GM21723 (cell line): ENCODE data around the gene PIK3CD.
A peak's percentile ranks its signal among the peaks of the same experiment; 100 is the strongest.
"Not testable (repeated sequence)": the region's sequence is repeated elsewhere in the genome, so short reads cannot be mapped to it uniquely, and the experiment has no call there.

Experiments used
- ATAC-seq: cut with Tn5 transposase; IDR thresholded peaks from one replicate; pipeline ENCODE4 v1.9.1; 2021; ENCODE audit warnings: mild to moderate bottlenecking, moderate library complexity; ENCODE audit not compliant: unreplicated experiment

PIK3CD gene

DNA sequence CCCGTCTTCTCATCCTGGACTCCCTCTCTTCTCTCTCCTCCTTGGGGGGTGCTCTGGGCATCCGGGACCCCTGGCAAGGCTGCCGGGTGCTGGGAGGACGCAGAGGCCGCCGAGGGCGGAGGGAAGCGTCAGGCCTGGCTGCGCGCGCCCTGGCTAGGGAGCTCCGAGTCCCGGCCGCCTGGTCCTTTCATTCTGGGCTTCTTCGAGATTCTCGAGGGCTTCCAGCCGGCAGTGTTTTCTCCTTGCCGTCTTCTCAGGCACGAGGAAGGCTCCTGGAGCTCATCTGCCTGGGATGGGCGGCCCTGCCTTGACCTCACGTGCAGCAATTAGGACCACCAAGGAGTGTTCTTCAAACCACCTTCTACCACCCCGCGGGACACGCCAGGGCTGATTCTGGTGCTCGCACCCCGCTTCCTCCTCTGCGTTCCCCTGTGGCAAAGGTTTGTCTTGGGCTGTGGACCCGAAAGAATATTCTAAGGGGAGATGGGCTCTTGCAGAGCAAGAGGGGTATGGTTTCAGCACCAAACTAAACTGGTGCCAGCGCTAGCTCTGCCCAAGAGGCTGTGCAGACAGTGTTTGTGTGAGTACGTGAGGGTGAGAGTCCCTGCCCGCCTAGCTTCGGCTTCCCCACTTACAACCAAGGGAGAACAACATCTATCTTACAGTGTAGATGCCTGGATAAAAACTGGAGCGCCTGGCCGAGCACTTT lies 36.5 kb downstream of the PIK3CD start:
- ATAC-seq, result peak; percentile 8

DNA sequence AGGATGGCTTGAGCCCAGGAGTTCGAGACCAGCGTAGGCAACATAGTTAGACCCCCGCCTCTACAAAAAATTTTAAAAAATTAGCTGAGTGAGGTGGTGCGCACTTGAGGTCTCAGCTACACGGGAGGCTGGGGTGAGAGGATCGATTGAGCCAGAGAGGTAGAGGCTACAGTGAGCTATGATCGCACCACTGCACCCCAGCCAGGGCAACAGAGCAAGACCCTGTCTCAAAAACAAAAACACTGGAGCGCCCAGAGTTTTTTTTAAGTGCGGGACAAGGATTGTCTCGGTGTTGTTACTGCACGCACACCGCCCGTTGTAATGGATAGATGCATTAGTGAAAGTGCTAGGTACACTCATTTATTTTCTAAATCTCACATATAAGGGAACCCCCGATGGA lies 37.1 kb downstream of the PIK3CD start:
- no peak for ATAC-seq

DNA sequence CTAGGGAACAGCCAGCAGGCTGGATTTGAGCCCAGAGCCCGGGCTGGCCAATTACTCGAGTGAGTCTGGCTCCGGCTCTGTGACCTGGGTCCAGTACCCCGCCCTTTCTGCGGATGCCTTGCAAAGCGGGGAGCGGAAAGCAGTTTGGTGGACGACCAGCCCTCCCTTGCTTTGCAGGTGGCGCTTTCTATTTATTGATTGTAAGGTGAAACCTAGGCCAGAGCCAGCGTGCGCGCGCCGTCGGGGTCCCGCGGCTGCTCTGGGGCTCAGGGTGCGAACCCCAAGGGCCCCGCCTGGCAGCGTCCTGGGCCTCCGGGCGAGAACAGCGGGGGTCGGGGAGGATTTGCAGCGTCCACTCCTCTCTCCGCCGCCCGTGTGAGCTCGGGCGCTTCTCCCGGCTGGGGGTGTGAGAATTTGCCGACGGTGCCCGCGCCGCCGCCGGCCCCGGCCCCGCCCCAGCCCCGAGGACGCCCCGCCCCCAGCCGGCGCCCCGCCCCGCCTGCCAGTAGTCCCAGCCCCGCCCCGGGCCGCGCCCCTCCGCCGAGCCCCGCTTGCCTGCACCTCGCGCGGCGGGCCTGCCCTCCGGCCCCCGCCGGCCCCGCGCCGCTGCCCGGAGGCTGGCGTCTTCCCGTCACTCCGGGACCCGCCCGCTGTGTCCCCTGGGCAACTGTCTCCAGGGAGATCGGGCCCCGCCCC lies 37.6 kb downstream of the PIK3CD start:
- peak; percentile 52 for ATAC-seq

DNA sequence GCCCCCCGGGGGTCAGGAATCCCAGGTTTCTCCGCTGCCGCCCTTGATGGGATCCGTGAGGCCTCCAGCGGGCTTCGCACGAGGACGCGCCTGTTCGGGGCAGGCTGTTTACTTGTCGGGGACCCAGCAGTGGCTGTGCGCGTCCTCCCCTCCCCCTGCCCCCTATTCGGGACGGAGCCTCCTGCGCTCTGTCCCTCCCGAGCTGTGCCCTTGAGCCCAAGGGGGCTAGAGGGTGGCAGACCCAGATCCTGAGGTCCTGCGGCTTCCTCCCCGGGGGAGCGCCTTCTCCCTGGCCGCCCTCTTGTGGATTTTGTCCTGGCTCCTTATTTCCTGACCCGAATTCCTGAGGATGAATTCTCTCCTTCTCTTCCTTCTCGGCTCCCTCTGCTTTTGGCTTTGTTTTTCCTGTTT lies 38.4 kb downstream of the PIK3CD start:
- no peak for ATAC-seq

DNA sequence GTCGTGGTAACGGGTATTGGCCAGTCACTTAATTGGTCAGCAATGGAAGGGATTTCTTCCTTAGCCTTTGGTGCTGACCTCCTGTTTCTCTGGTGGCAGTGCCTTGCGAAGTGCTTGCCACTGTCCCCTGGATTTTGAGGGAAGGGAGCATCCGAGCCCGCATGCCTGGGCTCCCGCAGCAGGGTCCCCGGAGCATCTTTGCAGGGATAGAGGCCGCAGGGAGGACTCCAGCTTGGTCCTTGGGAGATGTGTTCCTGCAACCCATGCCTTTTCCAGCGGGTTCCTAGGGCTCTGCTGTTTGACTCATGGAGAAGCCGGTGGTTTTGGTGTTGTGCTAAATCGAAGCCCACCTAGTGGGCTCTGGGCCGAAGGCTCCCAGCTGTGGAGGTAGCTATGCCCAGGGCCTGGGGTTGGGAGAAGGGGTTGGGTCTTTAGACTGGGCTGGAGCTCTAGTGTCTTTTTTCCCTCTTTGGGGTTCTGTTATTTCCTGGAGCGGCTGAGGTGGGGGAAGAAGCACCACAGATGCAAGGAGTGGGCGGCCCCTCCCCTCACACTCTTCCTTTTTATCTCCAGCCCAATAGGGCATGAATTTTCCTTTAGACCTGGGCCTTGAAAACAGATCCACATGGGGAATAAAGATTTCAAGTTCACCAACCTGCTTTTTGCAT lies 39.0 kb downstream of the PIK3CD start:
- no peak for ATAC-seq

DNA sequence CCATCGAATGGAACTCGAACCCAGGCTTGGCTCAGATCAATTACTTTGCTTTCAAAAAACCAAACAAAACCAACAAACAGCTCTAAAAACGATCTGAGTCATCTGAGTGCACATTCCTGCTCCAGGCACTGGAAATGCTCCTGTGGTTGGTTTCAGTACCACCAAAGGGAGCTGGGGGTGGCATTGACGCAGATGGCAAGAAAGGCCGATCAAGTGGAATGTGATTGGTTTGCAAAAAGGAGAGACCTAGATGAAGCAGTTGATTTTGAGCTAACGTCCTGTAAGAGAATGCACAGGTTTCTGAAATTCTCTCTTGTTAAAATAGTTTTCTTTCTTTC lies 39.5 kb downstream of the PIK3CD start:
- no peak for ATAC-seq

DNA sequence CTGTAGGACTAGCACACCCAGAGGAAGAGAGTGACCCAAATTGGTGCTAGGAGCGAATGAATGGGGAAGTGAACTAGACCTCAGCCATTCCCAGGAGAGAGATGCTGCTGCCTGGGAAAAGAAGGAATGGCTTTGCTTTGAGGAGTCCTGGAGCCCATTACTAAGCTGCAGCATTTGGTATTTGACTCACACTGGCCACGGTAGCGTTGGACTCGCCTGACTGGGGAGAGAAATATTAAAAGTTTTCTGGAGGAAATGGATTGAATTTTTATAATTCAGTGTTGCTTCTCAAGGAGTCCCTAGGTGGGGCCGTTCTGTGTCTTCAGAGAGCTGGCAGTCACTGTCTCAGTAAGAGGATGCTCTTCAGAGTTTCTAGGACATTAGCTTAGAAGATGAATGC lies 40.2 kb downstream of the PIK3CD start:
- ATAC-seq, result no peak

DNA sequence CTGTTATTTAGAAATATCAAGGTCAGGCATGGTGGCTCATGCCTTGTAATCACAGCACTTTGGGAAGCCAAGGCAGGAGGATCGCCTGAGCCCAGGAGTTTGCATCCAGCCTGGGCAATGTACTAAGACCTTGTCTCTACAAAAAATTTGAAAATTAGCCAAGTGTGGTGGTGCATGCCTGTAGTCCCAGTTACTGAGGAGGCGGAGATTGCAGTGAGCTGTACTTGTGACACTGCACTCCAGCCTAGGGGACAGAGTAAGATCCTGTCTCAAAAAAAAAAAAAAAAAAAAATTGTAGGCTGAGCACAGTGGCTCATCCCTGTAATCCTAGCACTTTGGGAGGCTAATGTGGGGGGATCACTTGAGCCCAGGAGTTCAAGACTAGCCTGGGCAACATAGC lies 45.3 kb downstream of the PIK3CD start:
- no peak for ATAC-seq

DNA sequence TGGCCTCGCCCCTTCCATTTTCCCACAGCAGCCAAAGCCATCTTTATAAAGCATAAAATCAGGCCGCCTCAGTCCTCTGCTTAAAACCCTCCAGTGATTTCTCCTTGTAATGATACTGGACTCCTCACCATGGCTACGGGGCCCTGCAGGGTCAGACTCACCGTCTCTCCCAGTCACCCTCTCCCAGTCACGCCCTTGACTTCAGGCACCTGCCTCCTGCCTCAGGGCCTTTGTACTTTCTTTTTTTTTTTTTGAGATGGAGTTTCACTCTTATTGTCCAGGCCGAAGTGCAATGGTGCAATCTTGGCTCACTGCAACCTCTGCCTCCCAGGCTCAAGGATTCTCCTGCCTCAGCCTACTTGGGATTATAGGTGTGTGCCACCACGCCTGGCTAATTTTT lies 47.8 kb downstream of the PIK3CD start:
- ATAC-seq, result no peak

DNA sequence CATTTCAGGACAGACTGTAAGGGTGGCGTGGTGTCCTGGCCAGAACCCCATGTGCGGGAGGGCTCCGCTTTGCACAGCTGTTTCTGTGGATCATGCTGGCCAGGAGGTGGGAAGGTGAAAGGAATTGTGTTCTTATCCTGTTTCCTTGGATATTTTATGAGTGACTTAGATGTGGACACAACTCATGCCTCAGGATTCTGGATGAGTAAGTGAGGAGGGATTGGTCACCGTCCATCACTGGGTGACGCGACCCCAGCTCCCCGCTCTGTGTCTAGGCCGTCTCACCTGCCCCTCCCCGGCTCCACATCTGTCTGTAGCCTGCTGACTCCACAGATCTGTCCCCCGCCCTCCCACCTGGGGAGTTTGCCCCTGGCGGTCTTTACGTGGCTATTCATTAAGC lies 48.8 kb downstream of the PIK3CD start:
- ATAC-seq, result no peak

DNA sequence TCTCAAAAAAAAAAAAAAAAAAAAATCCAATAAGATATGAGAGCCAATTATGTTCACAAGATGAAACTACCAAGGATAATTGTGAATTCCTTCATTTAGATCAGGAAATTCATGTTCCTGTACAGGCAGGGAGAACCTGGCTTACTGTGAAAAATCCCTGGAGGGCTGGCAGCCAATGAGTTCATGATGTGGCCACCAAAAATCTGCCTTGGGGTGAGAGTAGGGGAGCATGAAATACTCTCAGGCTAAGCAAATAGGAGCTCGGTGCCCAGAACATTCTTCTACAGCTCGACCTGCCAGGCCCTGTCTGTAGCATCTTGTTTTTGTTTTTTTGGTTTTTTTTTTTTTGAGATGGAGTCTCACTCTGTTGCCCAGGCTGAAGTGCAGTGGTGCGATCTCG lies 50.1 kb downstream of the PIK3CD start:
- no peak for ATAC-seq

DNA sequence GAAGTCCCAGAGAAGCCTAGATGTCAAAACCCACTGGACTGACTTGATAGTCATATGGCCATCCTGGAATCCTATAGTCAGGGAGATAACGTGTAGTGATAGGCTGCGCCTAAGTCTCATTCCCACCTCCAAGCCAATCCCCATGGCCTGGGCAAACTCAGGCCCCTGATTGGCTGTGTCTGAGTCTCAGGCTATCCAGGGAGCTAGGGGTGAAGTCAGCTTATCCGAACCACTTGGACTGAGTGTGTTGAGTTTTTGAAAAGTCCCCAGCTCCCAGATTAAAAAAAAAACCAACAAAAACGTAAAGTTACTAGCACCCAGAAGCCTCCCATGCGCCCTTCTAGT lies 51.6 kb downstream of the PIK3CD start:
- ATAC-seq, result no peak

DNA sequence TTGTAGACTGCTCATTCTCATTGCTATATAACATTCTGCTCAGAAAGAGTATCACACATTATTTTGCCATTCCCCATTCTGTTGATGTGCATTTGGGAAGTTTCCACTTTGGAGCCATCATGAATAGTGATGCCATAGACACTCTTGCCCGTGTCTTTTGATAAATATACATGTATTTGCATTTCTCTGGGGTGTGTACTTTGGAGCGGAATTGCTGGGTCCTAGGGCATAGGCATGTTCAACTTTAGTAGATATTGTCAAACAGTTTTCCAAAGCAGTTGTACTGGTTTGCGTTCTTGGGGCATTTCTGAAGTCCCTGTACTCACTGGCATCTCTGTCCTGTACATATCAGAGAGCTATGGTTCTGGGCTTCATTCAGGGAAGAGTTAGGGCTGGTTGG lies 52.1 kb downstream of the PIK3CD start:
- ATAC-seq, result no peak

DNA sequence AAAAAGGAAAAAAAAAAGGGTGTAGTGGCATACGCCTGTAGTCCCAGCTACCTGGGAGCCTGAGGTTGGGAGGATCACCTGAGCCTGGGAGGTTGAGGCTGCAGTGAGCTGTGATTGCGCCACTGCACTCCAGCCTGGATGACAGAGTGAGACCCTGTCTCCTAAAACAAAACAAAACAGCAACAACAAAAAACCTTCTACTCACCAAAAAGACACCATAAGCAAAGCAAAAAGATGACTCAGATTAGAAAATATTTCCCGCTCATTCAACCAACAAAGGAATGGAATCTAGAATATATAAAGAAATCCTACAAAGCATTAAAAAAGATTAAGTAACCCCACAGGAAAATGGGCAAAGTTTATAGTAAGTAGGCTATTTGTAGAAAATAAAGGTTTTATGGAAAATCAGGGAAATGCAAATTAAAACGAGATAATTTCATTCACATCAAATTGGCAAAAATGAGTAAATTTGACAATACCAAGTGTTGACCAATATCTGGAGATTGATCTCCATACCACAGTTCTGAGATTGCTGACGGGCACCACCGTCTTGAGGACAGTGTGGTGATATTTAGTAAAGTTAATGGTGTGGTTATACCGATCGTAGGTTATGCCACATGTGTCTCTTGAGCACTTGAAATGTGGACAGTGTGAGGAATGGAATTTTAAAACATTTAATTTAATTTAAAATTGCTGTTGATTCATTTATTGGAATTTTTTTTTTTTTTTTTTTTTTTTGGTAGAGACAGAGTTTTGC lies 54.0 kb downstream of the PIK3CD start:
- no peak for ATAC-seq

DNA sequence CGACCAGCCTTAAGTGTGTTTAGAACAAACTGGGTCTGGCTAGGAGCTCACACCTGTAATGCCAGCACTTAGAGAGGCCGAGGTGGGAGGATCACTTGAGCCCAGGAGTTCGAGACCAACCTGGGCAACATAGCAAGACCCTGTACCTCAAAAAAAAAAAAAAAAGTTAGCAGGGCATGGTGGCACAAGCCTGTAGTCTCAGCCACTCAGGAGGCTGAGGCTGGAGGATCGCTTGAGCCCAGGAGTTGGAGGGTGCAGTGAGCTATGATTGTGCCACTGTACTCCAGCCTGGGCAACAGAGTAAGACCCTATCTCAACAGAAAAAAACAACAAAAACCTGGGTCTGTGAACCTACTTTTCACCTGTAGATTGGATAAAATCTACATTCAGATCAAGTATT lies 54.6 kb downstream of the PIK3CD start:
- ATAC-seq, result no peak

DNA sequence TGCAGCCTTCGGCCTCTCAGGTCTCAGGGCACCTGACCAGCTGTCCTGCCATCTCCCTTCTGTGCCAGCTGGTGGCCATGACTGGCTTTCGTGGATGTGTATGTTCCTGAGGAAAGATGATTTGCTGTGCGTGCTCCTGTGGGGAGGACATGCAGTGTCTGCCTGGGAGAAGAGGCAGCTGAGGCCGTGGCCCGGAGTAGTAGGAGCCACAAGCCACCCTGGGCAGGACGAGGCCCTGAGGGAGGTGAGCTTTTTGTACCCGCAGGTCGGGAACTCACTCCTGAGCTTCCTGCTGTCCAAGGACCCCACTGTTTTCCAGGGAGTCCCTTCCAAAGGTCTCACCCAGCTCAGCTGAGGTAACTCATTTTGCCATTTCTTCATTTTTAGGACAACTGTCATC lies 58.5 kb downstream of the PIK3CD start:
- no peak for ATAC-seq

DNA sequence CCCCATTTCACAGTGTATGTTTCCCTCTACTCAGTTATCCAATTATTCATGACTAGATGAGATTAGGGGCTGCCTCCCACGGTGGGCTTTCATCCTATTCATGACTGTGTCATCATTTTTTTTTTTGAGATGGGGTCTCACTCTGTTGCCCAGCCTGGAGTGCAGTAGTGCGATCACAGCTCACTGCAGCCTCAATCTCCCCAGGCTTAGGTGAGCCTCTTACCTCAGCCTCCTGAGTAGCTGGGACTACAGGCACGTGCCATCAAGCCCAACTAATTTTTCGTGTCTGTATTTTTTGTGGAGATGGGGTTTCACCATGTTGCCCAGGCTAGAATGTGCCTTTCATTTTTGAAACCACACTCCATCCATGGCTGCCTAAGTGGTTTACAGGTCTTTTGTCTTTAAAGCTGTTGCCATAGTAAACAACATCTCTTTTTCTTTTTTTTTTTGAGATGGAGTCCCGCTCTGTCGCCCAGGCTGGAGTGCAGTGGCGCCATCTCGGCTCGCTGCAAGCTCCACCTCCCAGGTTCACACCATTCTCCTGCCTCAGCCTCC lies 60.0 kb downstream of the PIK3CD start:
- ATAC-seq, result no peak

DNA sequence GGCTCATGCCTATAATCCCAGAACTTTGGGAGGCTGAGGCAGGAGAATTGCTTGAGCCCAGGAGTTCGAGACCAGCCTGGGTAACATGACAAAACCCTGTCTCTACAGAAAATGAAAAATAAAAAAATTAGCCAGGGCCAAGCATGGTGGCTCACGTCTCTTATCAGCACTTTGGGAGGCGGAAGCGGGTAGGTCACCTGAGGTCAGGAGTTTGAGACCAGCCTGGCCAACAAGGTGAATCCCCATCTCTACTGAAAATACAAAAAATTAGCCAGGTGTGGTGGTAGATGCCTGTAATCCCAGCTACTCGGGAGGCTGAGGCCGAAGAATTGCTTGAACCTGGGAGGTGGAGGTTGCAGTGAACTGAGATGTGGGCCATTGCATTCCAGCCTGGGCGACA lies 61.2 kb downstream of the PIK3CD start:
- not testable (repeated sequence) for ATAC-seq

DNA sequence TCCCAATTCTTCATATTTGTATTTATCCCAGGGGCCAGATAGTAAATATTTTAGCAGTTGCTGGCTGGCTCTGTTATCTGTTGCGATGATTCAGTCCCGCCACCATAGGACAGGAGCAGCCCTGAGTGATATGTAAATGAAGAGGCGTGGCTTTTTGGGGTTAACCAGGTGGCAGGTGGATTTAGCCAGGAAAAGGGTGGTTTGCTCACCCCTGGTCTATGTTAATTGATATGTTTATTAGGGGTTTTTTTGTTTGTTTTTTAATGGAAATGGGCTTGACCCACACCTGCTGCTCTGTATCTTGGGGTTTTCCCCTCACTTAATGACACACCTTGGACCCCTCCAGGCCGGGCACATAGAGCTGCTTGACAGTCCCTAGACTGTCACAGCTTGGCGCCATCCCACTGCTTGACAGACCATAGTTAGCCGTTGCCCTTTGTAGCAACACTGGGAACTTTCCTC lies 62.8 kb downstream of the PIK3CD start:
- ATAC-seq, result no peak

DNA sequence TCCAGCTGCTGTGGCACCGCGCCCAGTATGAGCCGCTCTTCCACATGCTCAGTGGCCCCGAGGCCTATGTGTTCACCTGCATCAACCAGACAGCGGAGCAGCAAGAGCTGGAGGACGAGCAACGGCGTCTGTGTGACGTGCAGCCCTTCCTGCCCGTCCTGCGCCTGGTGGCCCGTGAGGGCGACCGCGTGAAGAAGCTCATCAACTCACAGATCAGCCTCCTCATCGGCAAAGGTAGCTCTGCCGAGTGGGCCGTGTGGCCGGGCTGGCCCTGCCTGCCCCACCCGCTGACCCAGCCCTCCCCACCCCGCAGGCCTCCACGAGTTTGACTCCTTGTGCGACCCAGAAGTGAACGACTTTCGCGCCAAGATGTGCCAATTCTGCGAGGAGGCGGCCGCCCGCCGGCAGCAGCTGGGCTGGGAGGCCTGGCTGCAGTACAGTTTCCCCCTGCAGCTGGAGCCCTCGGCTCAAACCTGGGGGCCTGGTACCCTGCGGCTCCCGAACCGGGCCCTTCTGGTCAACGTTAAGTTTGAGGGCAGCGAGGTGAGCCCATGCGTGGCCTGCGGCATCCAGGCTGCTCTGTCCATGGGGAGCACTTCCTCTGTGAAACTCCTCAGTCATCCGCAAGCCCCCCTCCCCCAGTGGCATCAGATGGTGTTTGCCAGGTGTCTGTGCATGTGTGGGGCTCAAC lies 64.2 kb downstream of the PIK3CD start:
- no peak for ATAC-seq
